Stimulated activated CD4-positive, alpha-beta T cell treated with anti-CD3 and anti-CD28 coated beads, Interleukin-12 subunit alpha, Interleukin-12 subunit beta, amount 100 ng/mL, for 24 hours (primary cell): ENCODE measurements around the gene LYZ.
"Not testable (repeated sequence)": the region's sequence is repeated elsewhere in the genome, so short reads cannot be mapped to it uniquely, and the experiment has no call there.

Source experiments
- DNase-seq, 2 experiments: peaks; one replicate each; pipeline ENCODE4 v3.0.0-alpha.2; 2020; ENCODE audit warnings: low read depth in 2 of 2

The LYZ gene

GRCh38 chr12:69348162-69348938, at the start of gene LYZ:
TSS of gene LYZ (plus strand) at chr12:69348381. CDS start at chr12:69348409, 28 bp downstream.
- no peak for DNase-seq

GRCh38 chr12:69298947-69299346, 49.2 kb upstream of the LYZ start:
- no peak for DNase-seq

- no peak for DNase-seq
Observed at GRCh38 chr12:69304284-69304683, 43.9 kb upstream of the LYZ start.

- DNase-seq = no peak
Observed at GRCh38 chr12:69309461-69309860, 38.7 kb upstream of the LYZ start.

- DNase-seq = no peak
Observed at GRCh38 chr12:69313209-69313608, 35.0 kb upstream of the LYZ start.

- not testable (repeated sequence) for DNase-seq
Observed at GRCh38 chr12:69316784-69317183, 31.4 kb upstream of the LYZ start.

GRCh38 chr12:69317233-69317632, 30.9 kb upstream of the LYZ start:
- not testable (repeated sequence) for DNase-seq

- no peak for DNase-seq
Observed at GRCh38 chr12:69318225-69318624, 30.0 kb upstream of the LYZ start.

- DNase-seq = no peak
Observed at GRCh38 chr12:69321351-69321750, 26.8 kb upstream of the LYZ start.

GRCh38 chr12:69324797-69325466, 23.2 kb upstream of the LYZ start:
- DNase-seq = no peak

- no peak for DNase-seq
Observed at GRCh38 chr12:69328426-69328825, 19.8 kb upstream of the LYZ start.

- no peak for DNase-seq
Observed at GRCh38 chr12:69329669-69330428, 18.3 kb upstream of the LYZ start.

- peak; percentile 32 to 34 for DNase-seq
Observed at GRCh38 chr12:69330475-69331473, 17.4 kb upstream of the LYZ start.

GRCh38 chr12:69331519-69331908, 16.7 kb upstream of the LYZ start:
- DNase-seq = no peak

GRCh38 chr12:69331909-69332684, 16.1 kb upstream of the LYZ start:
- no peak for DNase-seq

- no peak for DNase-seq
Observed at GRCh38 chr12:69332815-69333358, 15.3 kb upstream of the LYZ start.

GRCh38 chr12:69334158-69334557, 14.0 kb upstream of the LYZ start:
- no peak for DNase-seq

GRCh38 chr12:69337311-69338090, 10.7 kb upstream of the LYZ start:
- no peak for DNase-seq

GRCh38 chr12:69338120-69338859, 9.9 kb upstream of the LYZ start:
- no peak for DNase-seq
